IMR-90 (cell line): ENCODE measurements around the gene CACNG7.

Source experiments
- TF ChIP-seq, protein P1 (sequence below): conservative IDR thresholded peaks from 2 replicates; pipeline ENCODE4 v1.5.1; 2012; ENCODE audit warnings: mild to moderate bottlenecking, low read depth, low read length, improper control_type of control experiment
- TF ChIP-seq, protein P2 (sequence below): fragments of 150-350 bp; IDR thresholded peaks from 2 replicates; pipeline ENCODE4 v1.6.1; 2016; ENCODE audit warnings: low read depth, mild to moderate bottlenecking, low read length, moderate library complexity, borderline replicate concordance

DNA sequence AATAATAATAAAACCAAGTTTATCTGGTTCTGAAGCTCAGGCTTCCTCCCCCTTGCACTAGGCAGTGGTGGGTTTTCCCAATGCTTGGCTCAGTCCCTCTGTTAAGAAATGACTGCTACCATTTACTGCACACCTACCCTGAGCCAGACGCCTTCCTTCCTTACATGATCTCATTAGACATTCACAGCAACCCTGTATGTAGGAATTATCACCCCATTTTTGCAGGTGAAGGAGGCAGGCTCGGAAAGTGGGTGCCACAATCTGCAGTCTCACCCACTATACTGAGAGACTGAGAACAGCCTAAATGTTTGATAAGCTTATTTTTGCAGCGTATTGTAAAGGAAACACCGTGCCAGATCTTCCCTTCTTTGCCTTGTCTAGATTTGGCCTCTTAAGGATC, 35.3 kb downstream of the CACNG7 start:
- TF ChIP-seq, protein P1, sequence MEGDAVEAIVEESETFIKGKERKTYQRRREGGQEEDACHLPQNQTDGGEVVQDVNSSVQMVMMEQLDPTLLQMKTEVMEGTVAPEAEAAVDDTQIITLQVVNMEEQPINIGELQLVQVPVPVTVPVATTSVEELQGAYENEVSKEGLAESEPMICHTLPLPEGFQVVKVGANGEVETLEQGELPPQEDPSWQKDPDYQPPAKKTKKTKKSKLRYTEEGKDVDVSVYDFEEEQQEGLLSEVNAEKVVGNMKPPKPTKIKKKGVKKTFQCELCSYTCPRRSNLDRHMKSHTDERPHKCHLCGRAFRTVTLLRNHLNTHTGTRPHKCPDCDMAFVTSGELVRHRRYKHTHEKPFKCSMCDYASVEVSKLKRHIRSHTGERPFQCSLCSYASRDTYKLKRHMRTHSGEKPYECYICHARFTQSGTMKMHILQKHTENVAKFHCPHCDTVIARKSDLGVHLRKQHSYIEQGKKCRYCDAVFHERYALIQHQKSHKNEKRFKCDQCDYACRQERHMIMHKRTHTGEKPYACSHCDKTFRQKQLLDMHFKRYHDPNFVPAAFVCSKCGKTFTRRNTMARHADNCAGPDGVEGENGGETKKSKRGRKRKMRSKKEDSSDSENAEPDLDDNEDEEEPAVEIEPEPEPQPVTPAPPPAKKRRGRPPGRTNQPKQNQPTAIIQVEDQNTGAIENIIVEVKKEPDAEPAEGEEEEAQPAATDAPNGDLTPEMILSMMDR: no peak
- TF ChIP-seq, protein P2, sequence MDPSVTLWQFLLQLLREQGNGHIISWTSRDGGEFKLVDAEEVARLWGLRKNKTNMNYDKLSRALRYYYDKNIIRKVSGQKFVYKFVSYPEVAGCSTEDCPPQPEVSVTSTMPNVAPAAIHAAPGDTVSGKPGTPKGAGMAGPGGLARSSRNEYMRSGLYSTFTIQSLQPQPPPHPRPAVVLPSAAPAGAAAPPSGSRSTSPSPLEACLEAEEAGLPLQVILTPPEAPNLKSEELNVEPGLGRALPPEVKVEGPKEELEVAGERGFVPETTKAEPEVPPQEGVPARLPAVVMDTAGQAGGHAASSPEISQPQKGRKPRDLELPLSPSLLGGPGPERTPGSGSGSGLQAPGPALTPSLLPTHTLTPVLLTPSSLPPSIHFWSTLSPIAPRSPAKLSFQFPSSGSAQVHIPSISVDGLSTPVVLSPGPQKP: no peak
